Testis (tissue), 3 donors: Measurements from ENCODE around the gene GPD1L. TPM values are rescaled to one million over a fixed set of nuclear protein-coding genes. Genes with fewer than 3 reads are reported as not detected.

Experiments used
- DNase-seq: peaks from one replicate; pipeline ENCODE4 v3.0.0-alpha.2; 2019
- H3K27ac ChIP-seq, 2 donors: fragments of 200-600 bp; sonication (generic); one replicate each; pipeline ENCODE4 v1.5.1; 2019
- H3K27me3 ChIP-seq: fragments of 200-600 bp; sonication (generic); one replicate; pipeline ENCODE4 v1.5.1; 2019
- H3K36me3 ChIP-seq: fragments of 200-600 bp; sonication (generic); one replicate; pipeline ENCODE4 v1.5.1; 2017; ENCODE audit warnings: low read depth; ENCODE audit errors: missing control alignments
- H3K4me1 ChIP-seq: fragments of 200-600 bp; sonication (generic); one replicate; pipeline ENCODE4 v1.5.1; 2019
- H3K4me3 ChIP-seq, 2 donors: fragments of 200-600 bp; sonication (generic); one replicate each; pipeline ENCODE4 v1.5.1; 2017 to 2019
- H3K9me3 ChIP-seq: fragments of 200-600 bp; sonication (generic); one replicate; pipeline ENCODE4 v1.5.1; 2017
- POLR2A ChIP-seq: fragments of 450-650 bp; IDR thresholded peaks from one replicate; pipeline ENCODE4 v1.6.1; 2017; ENCODE audit warnings: antibody characterized with exemption, mild to moderate bottlenecking, moderate library complexity
- WGBS, 2 donors: methylation state at CpG; one replicate each; pipeline ENCODE4 v1.1.5; 2018; 5-methylcytosine and 5-hydroxymethylcytosine counted together
- intact Hi-C: fragments of 100-400 bp; cut with DNase I; formaldehyde crosslinking; loops from one replicate; pipeline ENCODE4 v1.15.1; 2023; ENCODE audit warnings: low total_unique reads
- polyA plus RNA-seq: library from polyadenylated mRNA; stranded (reverse); fragments of 350-450 nt; fragmentation: Illumina TruSeq; extraction: RNeasy Lipid Tissue Mini Kit (QIAGEN cat#74804); gene quantifications from one replicate; pipeline ENCODE4 v1.2.3, GENCODE V29; 2014; ENCODE audit warnings: low read depth, low replicate concordance; ENCODE audit not compliant: insufficient read depth
- total RNA-seq, 2 donors: library from RNA; depleted of rRNA; stranded (reverse); fragments of >200 nt; gene quantifications; one replicate each; pipeline ENCODE4 v1.2.3, GENCODE V29; 2016
- TF ChIP-seq, protein P1 (sequence below), 3 experiments: fragments of 450-650 bp in 2 of 3; fragments of 200-600 bp in 1 of 3; sonication (generic) in 1 of 3; IDR thresholded peaks; one replicate each; pipeline ENCODE4 v1.5.1; 2016 to 2019; ENCODE audit warnings: antibody characterized with exemption in 3 of 3, mild to moderate bottlenecking in 2 of 3, moderate library complexity in 1 of 3

Gene GPD1L
- total and polyA plus RNA-seq, 3 donors from 2014 or later: 13.4 to 18.4 (median 15.4) TPM

DNA sequence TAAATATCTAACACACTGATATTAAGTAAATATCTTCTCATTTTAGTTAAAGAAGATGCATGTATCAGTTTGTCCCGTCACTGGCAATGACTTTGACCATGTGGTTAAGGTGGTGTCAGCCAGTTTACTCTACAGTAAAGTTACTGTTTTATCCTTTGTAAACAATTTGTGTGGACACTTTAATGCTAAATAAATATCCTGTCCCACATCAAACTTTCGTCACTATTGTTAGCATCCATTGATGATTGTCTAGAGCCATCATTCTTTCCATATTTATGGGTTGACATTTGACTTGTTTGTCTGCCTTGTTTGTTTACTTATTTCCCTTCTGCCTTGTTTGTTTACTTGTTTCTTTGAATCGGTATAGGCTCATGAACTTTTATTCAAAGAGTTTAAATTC is 11.0 kb upstream of the GPD1L start:
- no peaks in the 10 kb centered on the region for H3K27me3 ChIP-seq
- intact Hi-C loops: no loop called here
- H3K36me3 ChIP-seq: no peaks in the 10 kb centered on the region
- TF ChIP-seq POLR2A: no peak
- TF ChIP-seq, protein P1, sequence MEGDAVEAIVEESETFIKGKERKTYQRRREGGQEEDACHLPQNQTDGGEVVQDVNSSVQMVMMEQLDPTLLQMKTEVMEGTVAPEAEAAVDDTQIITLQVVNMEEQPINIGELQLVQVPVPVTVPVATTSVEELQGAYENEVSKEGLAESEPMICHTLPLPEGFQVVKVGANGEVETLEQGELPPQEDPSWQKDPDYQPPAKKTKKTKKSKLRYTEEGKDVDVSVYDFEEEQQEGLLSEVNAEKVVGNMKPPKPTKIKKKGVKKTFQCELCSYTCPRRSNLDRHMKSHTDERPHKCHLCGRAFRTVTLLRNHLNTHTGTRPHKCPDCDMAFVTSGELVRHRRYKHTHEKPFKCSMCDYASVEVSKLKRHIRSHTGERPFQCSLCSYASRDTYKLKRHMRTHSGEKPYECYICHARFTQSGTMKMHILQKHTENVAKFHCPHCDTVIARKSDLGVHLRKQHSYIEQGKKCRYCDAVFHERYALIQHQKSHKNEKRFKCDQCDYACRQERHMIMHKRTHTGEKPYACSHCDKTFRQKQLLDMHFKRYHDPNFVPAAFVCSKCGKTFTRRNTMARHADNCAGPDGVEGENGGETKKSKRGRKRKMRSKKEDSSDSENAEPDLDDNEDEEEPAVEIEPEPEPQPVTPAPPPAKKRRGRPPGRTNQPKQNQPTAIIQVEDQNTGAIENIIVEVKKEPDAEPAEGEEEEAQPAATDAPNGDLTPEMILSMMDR (IDR thresholded peaks at IDR 0.05): no peak
- no peaks in the 10 kb centered on the region for H3K9me3 ChIP-seq
- H3K27ac ChIP-seq: no peak overlapping the region
- no peak overlapping the region for H3K4me3 ChIP-seq
- H3K4me1 ChIP-seq: no peaks in the 10 kb centered on the region
- 72 to 83% methylated on average over 3 of the region's 3 CpGs for WGBS, 2 donors
- no peak for DNase-seq

- no peak overlapping the region for H3K27ac ChIP-seq
- 93 to 94% methylated on average over 1 of the region's 1 CpG for WGBS, 2 donors
- H3K4me3 ChIP-seq: no peak overlapping the region
- intact Hi-C loops: no loop called here
- H3K4me1 ChIP-seq: no peaks in the 10 kb centered on the region
- no peak for DNase-seq
- H3K9me3 ChIP-seq: no peaks in the 10 kb centered on the region
- no peaks in the 10 kb centered on the region for H3K36me3 ChIP-seq
- no peaks in the 10 kb centered on the region for H3K27me3 ChIP-seq
- no peak for TF ChIP-seq POLR2A
- TF ChIP-seq, protein P1 (IDR thresholded peaks at IDR 0.05): no peak
Observed at GRCh38 chr3:32097768-32098167, 8.7 kb upstream of the GPD1L start.

- intact Hi-C loops: no loop called here
- no peak for TF ChIP-seq POLR2A
- TF ChIP-seq, protein P1 (IDR thresholded peaks at IDR 0.05): no peak
- Histone ChIP-seq H3K27me3 (no peaks in the 10 kb centered on the region), H3K4me3 (no peak overlapping the region), H3K36me3 (no peaks in the 10 kb centered on the region), H3K27ac (no peak overlapping the region), H3K9me3 (no peaks in the 10 kb centered on the region), H3K4me1 (no peaks in the 10 kb centered on the region)
- no peak for DNase-seq
- 92 to 97% methylated on average over 1 of the region's 1 CpG for WGBS, 2 donors
Observed at GRCh38 chr3:32098528-32098927, 7.9 kb upstream of the GPD1L start.

DNA sequence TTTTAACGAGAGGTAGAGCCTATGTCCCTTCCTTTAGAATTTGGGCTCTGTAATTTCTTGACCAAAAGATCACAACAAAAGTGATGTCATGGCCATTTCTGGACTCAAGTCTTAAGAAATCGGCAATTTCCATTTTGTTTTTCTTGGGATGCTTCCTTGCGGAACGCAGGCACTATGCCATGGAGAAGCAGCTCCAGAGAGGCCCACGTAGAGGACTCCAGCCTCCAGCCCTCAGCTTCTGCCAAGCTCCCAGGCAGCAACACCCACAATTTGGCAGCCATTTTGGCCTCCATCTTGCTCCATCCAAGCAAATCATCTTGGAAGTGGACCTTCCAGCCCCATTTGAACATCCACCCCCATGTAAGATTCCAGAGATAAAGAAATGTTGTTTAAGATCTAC is 6.0 kb upstream of the GPD1L start:
- 89 to 93% methylated on average over 5 of the region's 5 CpGs for WGBS, 2 donors
- Histone ChIP-seq H3K27me3 (no peaks in the 10 kb centered on the region), H3K27ac (no peak overlapping the region), H3K9me3 (no peaks in the 10 kb centered on the region), H3K4me1 (no peaks in the 10 kb centered on the region), H3K4me3 (no peak overlapping the region), H3K36me3 (no peaks in the 10 kb centered on the region)
- DNase-seq: no peak
- intact Hi-C loops: no loop called here
- no peak for TF ChIP-seq POLR2A
- TF ChIP-seq, protein P1 (IDR thresholded peaks at IDR 0.05): no peak

GRCh38 chr3:32102289-32102688 is 4.1 kb upstream of the GPD1L start:
- TF ChIP-seq, protein P1 (IDR thresholded peaks at IDR 0.05): no peak
- TF ChIP-seq POLR2A: no peak
- Histone ChIP-seq H3K27me3 (no peaks in the 10 kb centered on the region), H3K9me3 (no peaks in the 10 kb centered on the region), H3K27ac (no peak overlapping the region), H3K4me1 (no peaks in the 10 kb centered on the region), H3K36me3 (no peaks in the 10 kb centered on the region), H3K4me3 (no peak overlapping the region)
- no peak for DNase-seq
- intact Hi-C loops: no loop called here
- 96% methylated on average over 7 of the region's 7 CpGs for WGBS, 2 donors
